HepG2 (cell line): ENCODE measurements around the gene OR10V1. TPM values are rescaled to one million over a fixed set of nuclear protein-coding genes. Genes with fewer than 3 reads are reported as not detected.

Source experiments
- CC2D1A ChIP-seq: sonication (generic); formaldehyde crosslinking; IDR thresholded peaks from 2 replicates; pipeline ENCODE4 v1.8.1; 2023; ENCODE audit warnings: mild to moderate bottlenecking, missing genetic modification reagents
- DNMT3B ChIP-seq: conservative IDR thresholded peaks from 2 replicates; pipeline ENCODE4 v1.6.1; 2016; ENCODE audit warnings: missing biosample characterization, control low read depth
- DRAP1 ChIP-seq: IDR thresholded peaks from 2 replicates; pipeline ENCODE4 v1.6.1; 2016; ENCODE audit warnings: missing genetic modification reagents, missing compliant biosample characterization
- E2F2 ChIP-seq: sonication (generic); formaldehyde crosslinking; IDR thresholded peaks from 2 replicates; pipeline ENCODE4 v1.4.0; 2020; ENCODE audit warnings: missing genetic modification reagents, borderline replicate concordance
- HOXA5 ChIP-seq: sonication (generic); formaldehyde crosslinking; IDR thresholded peaks from 2 replicates; pipeline ENCODE4 v1.4.0; 2020; ENCODE audit warnings: missing genetic modification reagents
- NFYB ChIP-seq: sonication (generic); formaldehyde crosslinking; IDR thresholded peaks from 2 replicates; pipeline ENCODE4 v1.4.0; 2020; ENCODE audit warnings: missing genetic modification reagents
- RBM39 ChIP-seq: fragments of 200-400 bp; formaldehyde crosslinking; IDR thresholded peaks from one replicate; pipeline ENCODE4 v1.6.1; 2018; ENCODE audit warnings: antibody characterized with exemption, mild to moderate bottlenecking, low read depth, low read length; ENCODE audit not compliant: poor library complexity, severe bottlenecking
- SALL1 ChIP-seq: sonication (generic); formaldehyde crosslinking; IDR thresholded peaks from 2 replicates; pipeline ENCODE4 v1.8.0; 2022; ENCODE audit warnings: mild to moderate bottlenecking, missing genetic modification reagents
- SPEN ChIP-seq: sonication (generic); formaldehyde crosslinking; IDR thresholded peaks from 2 replicates; pipeline ENCODE4 v1.5.1; 2020; ENCODE audit warnings: low read depth, mild to moderate bottlenecking, missing genetic modification reagents
- YEATS4 ChIP-seq: sonication (generic); formaldehyde crosslinking; IDR thresholded peaks from 2 replicates; pipeline ENCODE4 v1.4.0; 2020; ENCODE audit warnings: missing genetic modification reagents, borderline replicate concordance
- ZBTB39 ChIP-seq: sonication (generic); formaldehyde crosslinking; IDR thresholded peaks from 2 replicates; pipeline ENCODE4 v1.5.0; 2020; ENCODE audit warnings: missing genetic modification reagents
- ZFP36L1 ChIP-seq: sonication (generic); formaldehyde crosslinking; IDR thresholded peaks from 2 replicates; pipeline ENCODE4 v1.8.0; 2022; ENCODE audit warnings: mild to moderate bottlenecking, missing genetic modification reagents, moderate library complexity
- ZNF264 ChIP-seq: sonication (generic); formaldehyde crosslinking; IDR thresholded peaks from 2 replicates; pipeline ENCODE4 v1.4.0; 2020; ENCODE audit warnings: missing genetic modification reagents
- ZNF564 ChIP-seq: sonication (generic); formaldehyde crosslinking; IDR thresholded peaks from 2 replicates; pipeline ENCODE4 v1.8.1; 2023; ENCODE audit warnings: mild to moderate bottlenecking, missing genetic modification reagents
- ZNF629 ChIP-seq: sonication (generic); formaldehyde crosslinking; conservative IDR thresholded peaks from 2 replicates; pipeline ENCODE4 v1.5.0; 2020; ENCODE audit warnings: missing genetic modification reagents
- ZNF83 ChIP-seq: sonication (generic); formaldehyde crosslinking; IDR thresholded peaks from 2 replicates; pipeline ENCODE4 v1.4.0; 2020; ENCODE audit warnings: missing genetic modification reagents, mild to moderate bottlenecking, borderline replicate concordance
- polyA plus RNA-seq, 8 experiments: library from polyadenylated mRNA; depleted of rRNA in 3 of 8; stranded (reverse) in 7 of 8; unstranded in 1 of 8; fragments of >200 nt; fragmentation: Illumina TruSeq in 4 of 8; extraction: Trizol in 4 of 8; gene quantifications; 2 replicates each; pipeline versions ENCODE4 v1.2.1 to v1.2.3, GENCODE V29; 2011 to 2016; ENCODE audit warnings: low read depth in 4 of 8, missing spikeins in 1 of 8, mixed read lengths in 1 of 8; ENCODE audit not compliant: insufficient read depth in 1 of 8
- total RNA-seq, 5 experiments: library from RNA; depleted of rRNA; stranded (reverse); fragments of >200 nt; fragmentation: Illumina TruSeq; extraction: Trizol; gene quantifications; 2 replicates each; pipeline ENCODE4 v1.2.3, GENCODE V29; 2016; ENCODE audit warnings: low read depth in 1 of 5
- TF ChIP-seq, protein P1 (sequence below): sonication (generic); formaldehyde crosslinking; IDR thresholded peaks from 2 replicates; pipeline ENCODE4 v1.5.0; 2020; ENCODE audit warnings: missing genetic modification reagents
- TF ChIP-seq, protein P2 (sequence below): sonication (generic); formaldehyde crosslinking; IDR thresholded peaks from 2 replicates; pipeline ENCODE4 v1.9.0; 2022; ENCODE audit warnings: missing genetic modification reagents, mild to moderate bottlenecking, borderline replicate concordance
- TF ChIP-seq, protein P3 (sequence below): sonication (generic); formaldehyde crosslinking; IDR thresholded peaks from 2 replicates; pipeline ENCODE4 v1.4.0; 2020; ENCODE audit warnings: mild to moderate bottlenecking, missing genetic modification reagents
- TF ChIP-seq, protein P4 (sequence below): IDR thresholded peaks from 2 replicates; pipeline ENCODE4 v1.6.1; 2016

OR10V1 gene
- total and polyA plus RNA-seq, 2 of the 13 experiments (the other 11 are each of a cell fraction or from before 2014, with no cell fraction given): not detected

GRCh38 chr11:59668950-59669610, 44.6 kb downstream of the OR10V1 start, which contains the start of gene PATL1 (continued):
- TF ChIP-seq, protein P1, sequence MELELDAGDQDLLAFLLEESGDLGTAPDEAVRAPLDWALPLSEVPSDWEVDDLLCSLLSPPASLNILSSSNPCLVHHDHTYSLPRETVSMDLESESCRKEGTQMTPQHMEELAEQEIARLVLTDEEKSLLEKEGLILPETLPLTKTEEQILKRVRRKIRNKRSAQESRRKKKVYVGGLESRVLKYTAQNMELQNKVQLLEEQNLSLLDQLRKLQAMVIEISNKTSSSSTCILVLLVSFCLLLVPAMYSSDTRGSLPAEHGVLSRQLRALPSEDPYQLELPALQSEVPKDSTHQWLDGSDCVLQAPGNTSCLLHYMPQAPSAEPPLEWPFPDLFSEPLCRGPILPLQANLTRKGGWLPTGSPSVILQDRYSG (CRISPR knock-in tag): 0 out of 2 replicates have a peak, but pooled peaks have one; percentile 49
- TF ChIP-seq DRAP1 (CRISPR knock-in tag) (peak; percentile 79), CC2D1A (CRISPR knock-in tag) (no peak), DNMT3B (no peak), SALL1 (peak; percentile 83; the same call in 1 of the 2 replicates), ZNF83 (CRISPR knock-in tag) (0 out of 2 replicates have a peak, but pooled peaks have one; percentile 68), SPEN (CRISPR knock-in tag) (peak; percentile 52; the same call in 1 of the 2 replicates), ZBTB39 (CRISPR knock-in tag) (no peak), YEATS4 (CRISPR knock-in tag) (peak; percentile 52), ZFP36L1 (CRISPR knock-in tag) (0 out of 2 replicates have a peak, but pooled peaks have one; percentile 55), RBM39 (peak; percentile 54), NFYB (CRISPR knock-in tag) (peak; percentile 54; the same call in 1 of the 2 replicates), ZNF564 (CRISPR knock-in tag) (no peak), ZNF629 (0 out of 2 replicates have a peak, but pooled peaks have one; percentile 2), E2F2 (CRISPR knock-in tag) (no peak), ZNF264 (CRISPR knock-in tag) (peak; percentile 82; the same call in 1 of the 2 replicates), HOXA5 (CRISPR knock-in tag) (peak; percentile 73)
- TF ChIP-seq, protein P2, sequence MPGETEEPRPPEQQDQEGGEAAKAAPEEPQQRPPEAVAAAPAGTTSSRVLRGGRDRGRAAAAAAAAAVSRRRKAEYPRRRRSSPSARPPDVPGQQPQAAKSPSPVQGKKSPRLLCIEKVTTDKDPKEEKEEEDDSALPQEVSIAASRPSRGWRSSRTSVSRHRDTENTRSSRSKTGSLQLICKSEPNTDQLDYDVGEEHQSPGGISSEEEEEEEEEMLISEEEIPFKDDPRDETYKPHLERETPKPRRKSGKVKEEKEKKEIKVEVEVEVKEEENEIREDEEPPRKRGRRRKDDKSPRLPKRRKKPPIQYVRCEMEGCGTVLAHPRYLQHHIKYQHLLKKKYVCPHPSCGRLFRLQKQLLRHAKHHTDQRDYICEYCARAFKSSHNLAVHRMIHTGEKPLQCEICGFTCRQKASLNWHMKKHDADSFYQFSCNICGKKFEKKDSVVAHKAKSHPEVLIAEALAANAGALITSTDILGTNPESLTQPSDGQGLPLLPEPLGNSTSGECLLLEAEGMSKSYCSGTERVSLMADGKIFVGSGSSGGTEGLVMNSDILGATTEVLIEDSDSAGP (CRISPR knock-in tag): peak; percentile 5; the same call in 1 of the 2 replicates
- TF ChIP-seq, protein P3, sequence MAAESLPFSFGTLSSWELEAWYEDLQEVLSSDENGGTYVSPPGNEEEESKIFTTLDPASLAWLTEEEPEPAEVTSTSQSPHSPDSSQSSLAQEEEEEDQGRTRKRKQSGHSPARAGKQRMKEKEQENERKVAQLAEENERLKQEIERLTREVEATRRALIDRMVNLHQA: no peak
- TF ChIP-seq, protein P4, sequence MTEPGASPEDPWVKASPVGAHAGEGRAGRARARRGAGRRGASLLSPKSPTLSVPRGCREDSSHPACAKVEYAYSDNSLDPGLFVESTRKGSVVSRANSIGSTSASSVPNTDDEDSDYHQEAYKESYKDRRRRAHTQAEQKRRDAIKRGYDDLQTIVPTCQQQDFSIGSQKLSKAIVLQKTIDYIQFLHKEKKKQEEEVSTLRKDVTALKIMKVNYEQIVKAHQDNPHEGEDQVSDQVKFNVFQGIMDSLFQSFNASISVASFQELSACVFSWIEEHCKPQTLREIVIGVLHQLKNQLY (CRISPR knock-in tag): peak; percentile 46; the same call in 1 of the 2 replicates
